ENCODE measurements around the gene ENDOG. TPM values are rescaled to one million over a fixed set of nuclear protein-coding genes. Genes with fewer than 3 reads are reported as not detected.
A peak's percentile ranks its signal among the peaks of the same experiment; 100 is the strongest.

Gene ENDOG
- total RNA-seq, 1 donor from 2014 or later: 54.0 TPM

DNA sequence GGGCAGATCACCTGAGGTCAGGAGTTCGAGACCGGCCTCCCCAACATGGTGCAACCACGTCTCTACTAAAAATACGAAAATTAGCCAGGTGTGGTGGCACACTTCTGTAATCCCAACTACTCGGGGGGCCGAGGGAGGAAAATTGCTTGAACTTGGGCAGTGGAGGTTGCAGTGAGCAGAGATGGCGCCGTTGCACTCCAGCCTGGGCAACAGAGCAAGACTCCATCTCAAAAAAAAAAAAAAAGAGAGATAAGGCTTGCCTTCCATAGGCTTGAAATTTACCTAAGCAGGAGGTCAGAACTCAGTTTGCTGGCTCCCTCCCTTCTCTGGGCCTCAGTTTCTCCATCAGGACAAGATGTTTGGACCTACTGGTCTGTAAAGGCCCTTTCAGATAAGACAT lies 10.0 kb downstream of the ENDOG start:
- H3K36me3 ChIP-seq (ENCODE audit: control insufficient read depth, insufficient read depth, low read length): peaks cover 32% of the 10 kb centered on the region
- TF ChIP-seq, protein P1, sequence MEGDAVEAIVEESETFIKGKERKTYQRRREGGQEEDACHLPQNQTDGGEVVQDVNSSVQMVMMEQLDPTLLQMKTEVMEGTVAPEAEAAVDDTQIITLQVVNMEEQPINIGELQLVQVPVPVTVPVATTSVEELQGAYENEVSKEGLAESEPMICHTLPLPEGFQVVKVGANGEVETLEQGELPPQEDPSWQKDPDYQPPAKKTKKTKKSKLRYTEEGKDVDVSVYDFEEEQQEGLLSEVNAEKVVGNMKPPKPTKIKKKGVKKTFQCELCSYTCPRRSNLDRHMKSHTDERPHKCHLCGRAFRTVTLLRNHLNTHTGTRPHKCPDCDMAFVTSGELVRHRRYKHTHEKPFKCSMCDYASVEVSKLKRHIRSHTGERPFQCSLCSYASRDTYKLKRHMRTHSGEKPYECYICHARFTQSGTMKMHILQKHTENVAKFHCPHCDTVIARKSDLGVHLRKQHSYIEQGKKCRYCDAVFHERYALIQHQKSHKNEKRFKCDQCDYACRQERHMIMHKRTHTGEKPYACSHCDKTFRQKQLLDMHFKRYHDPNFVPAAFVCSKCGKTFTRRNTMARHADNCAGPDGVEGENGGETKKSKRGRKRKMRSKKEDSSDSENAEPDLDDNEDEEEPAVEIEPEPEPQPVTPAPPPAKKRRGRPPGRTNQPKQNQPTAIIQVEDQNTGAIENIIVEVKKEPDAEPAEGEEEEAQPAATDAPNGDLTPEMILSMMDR (IDR thresholded peaks at IDR 0.05; ENCODE audit: insufficient read depth, low read length, severe bottlenecking): no peak
- no peak for FAIRE-seq
- no peak overlapping the region for H3K4me3 ChIP-seq (ENCODE audit: low read depth, low read length)
- H3K27me3 ChIP-seq (ENCODE audit: control insufficient read depth, insufficient read depth, low read length): no peaks in the 10 kb centered on the region
- DNase-seq (ENCODE audit: low read depth): no peak

GRCh38 chr9:128828719-128829452 lies 10.6 kb downstream of the ENDOG start:
- Histone ChIP-seq H3K27me3 (ENCODE audit: control insufficient read depth, insufficient read depth, low read length) (no peaks in the 10 kb centered on the region), H3K36me3 (ENCODE audit: control insufficient read depth, insufficient read depth, low read length) (peaks cover 30% of the 10 kb centered on the region), H3K4me3 (ENCODE audit: low read depth, low read length) (peak overlapping the region; percentile 85)
- TF ChIP-seq, protein P1 (IDR thresholded peaks at IDR 0.05; ENCODE audit: insufficient read depth, low read length, severe bottlenecking): no peak
- no peak for FAIRE-seq
- DNase-seq (ENCODE audit: low read depth): no peak

- Histone ChIP-seq H3K27me3 (ENCODE audit: control insufficient read depth, insufficient read depth, low read length) (no peaks in the 10 kb centered on the region), H3K36me3 (ENCODE audit: control insufficient read depth, insufficient read depth, low read length) (peaks cover 23% of the 10 kb centered on the region), H3K4me3 (ENCODE audit: low read depth, low read length) (peak within 1 kb of the TSS; percentile 85)
- FAIRE-seq (no peak), DNase-seq (ENCODE audit: low read depth) (peak; percentile 84)
- TF ChIP-seq, protein P1 (IDR thresholded peaks at IDR 0.05; ENCODE audit: insufficient read depth, low read length, severe bottlenecking): no peak
Measured at GRCh38 chr9:128829477-128830251, 11.4 kb downstream of the ENDOG start, which contains the start of gene SPOUT1. SPOUT1 (minus strand) TSS chr9:128829794; CDS start chr9:128829780, 14 bp downstream.

DNA sequence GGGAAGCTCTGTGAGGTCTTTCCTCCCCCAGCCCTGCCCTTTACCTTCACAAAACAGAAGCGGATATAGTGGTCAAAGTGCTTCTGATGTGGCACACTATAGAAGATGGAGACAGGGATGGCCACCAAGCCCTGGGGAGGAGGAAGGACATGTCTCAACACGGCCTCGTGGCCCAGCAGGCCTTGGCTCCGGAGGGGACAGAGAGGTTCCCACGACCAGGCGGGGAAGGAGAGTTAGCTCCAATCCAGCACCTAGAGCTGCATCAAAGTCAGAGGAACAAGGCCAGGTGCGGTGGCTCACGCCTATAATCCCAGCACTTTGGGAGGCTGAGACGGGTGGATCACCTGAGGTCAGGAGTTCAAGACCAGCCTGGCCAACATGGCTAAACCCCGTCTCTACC lies 15.4 kb downstream of the ENDOG start:
- peaks cover 8% of the 10 kb centered on the region for H3K36me3 ChIP-seq (ENCODE audit: control insufficient read depth, insufficient read depth, low read length)
- DNase-seq (ENCODE audit: low read depth) (no peak), FAIRE-seq (no peak)
- no peaks in the 10 kb centered on the region for H3K27me3 ChIP-seq (ENCODE audit: control insufficient read depth, insufficient read depth, low read length)
- TF ChIP-seq, protein P1 (IDR thresholded peaks at IDR 0.05; ENCODE audit: insufficient read depth, low read length, severe bottlenecking): no peak
- no peak overlapping the region for H3K4me3 ChIP-seq (ENCODE audit: low read depth, low read length)

DNA sequence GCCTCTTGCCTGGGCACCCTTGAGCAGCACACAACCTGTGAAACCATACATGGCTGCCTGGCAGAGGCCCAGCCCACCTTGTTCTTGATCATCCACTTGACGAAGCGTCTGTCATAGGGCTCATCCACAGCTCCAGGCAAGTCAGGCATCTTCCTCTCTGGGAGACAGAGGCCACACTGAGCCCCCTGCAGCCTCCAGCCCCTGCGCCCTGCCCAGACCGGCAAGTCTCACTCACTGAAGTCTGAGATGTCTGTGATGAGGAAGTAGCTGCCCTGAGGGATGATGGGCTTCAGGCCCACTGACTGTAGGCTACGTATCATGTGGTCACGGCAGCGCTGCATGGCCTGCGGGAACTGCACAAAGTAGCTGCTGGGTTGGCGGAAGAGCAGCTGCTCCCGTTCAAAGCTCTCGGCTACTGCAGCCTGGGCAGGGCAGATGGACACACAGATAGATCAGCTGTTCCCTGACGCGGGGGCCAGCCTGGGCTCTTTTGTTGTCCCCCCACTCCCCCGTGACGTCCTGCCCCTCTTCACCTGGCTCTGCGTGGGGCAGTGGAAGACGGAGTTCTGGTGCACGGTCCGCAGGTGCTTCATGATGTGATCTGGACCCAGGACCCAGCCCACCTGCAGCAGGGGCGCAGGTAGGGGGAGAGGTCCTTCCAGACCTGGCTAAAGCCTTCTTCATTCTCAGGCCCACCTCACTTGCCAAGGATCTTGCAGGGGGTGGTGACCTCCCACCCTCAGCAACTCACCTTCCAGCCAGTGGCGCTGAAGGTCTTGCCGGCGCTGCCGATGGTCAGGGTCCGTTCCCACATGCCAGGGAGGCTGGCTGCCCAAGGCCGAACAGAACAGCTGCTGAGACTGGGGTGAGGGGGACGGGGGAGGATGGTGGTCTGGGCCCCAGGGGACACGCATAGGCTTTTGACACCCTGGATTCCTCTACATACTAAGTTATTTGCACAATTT lies 17.2 kb downstream of the ENDOG start:
- Histone ChIP-seq H3K27me3 (ENCODE audit: control insufficient read depth, insufficient read depth, low read length) (no peaks in the 10 kb centered on the region), H3K36me3 (ENCODE audit: control insufficient read depth, insufficient read depth, low read length) (peaks cover 8% of the 10 kb centered on the region), H3K4me3 (ENCODE audit: low read depth, low read length) (no peak overlapping the region)
- DNase-seq (ENCODE audit: low read depth) (no peak), FAIRE-seq (no peak)
- TF ChIP-seq, protein P1 (IDR thresholded peaks at IDR 0.05; ENCODE audit: insufficient read depth, low read length, severe bottlenecking): no peak
